Epithelial cell of esophagus (primary cell): ENCODE results near the gene P3H2.
A peak's percentile ranks its signal among the peaks of the same experiment; 100 is the strongest.

Experiments used
- DNase-seq: peaks from one replicate; pipeline ENCODE4 v3.0.0; 2010; ENCODE audit warnings: low read depth
- H3K4me3 ChIP-seq: 2 replicates; pipeline ENCODE4 v1.5.1; 2011; ENCODE audit warnings: mild to moderate bottlenecking, low read length, control low read depth
- CTCF ChIP-seq: IDR thresholded peaks from 2 replicates; pipeline ENCODE4 v1.5.1; 2011; ENCODE audit warnings: low read depth, mild to moderate bottlenecking, low read length, control low read depth, inconsistent platforms; ENCODE audit not compliant: insufficient read depth; ENCODE audit errors: missing control alignments

The P3H2 gene

DNA sequence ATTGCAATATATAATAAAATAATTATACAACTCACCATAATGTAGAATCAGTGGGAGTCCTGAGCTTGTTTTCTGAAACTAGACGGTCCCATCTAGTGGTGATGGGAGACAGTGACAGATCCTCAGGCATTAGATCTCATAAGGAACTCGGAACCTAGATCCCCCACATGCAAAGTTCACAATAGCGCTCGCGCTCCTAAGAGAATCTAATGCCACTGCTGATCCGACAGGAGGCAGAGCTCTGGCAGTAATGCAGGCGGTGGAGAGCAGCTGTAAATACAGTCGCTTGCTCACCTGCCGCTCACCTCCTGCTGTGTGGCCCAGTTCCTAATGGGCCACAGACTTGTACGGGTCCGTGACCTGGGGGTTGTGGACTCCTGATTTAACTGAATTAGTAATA lies 87.8 kb downstream of the P3H2 start:
- no peak overlapping the region for H3K4me3 ChIP-seq
- no peak for DNase-seq
- TF ChIP-seq CTCF = no peak

DNA sequence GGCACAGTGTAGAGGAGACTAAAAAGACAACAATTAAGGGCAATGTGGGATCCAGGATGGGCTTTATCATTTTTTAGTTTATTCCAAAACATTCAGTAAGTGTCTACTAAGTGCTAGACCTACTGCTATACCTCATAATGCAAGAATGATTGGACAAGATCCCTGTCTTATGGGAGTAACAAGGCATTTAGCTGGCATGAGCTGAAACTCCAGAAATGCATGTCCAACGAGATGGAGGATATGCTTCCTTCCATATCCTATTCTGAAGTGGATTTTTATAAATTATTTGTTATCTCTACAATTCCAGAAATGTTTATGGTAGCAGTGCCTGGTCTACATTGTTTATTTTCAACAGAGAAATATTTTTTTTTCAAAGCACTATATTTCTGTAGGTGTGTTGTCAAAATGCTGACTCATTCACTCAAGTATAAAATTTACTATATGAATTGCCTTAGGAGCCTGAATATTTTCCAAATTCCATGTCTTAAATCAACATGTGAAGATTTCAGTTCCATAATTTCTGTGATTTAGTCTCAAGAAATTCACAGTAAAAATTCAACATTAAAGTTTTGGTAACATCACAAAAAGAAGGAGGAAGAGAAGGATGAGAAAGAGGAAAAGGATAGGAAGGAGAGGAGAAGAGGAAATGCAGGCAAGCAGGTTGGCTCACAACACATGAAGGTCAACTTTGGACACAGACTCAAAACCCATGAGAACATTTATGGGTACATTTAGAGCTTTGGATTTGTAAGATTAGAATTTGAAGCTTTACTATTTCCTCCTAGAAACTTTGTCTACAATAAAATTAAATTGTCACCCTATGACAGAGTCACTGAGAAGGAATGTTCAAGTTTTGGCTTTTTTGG lies 88.6 kb downstream of the P3H2 start:
- no peak for DNase-seq
- no peak for TF ChIP-seq CTCF
- H3K4me3 ChIP-seq = no peak overlapping the region

DNA sequence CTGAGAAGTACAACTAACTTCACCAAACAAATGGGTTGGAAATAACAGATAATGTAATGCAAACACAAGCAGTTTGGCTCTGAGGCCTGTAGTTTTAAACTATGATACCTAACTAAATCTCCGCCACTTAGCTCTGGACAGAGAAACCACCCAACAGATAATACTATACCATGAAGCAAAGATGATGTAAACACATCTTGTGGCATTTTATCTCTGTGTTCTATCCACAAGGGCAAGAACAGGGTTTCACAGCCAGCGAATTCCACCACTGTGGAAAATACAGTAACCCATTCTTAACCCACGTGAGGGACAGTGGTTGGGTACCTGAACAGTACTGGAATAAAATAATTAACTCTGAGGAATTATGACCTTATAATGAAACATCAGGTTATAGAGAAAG lies 93.6 kb downstream of the P3H2 start:
- TF ChIP-seq CTCF = no peak

GRCh38 chr3:190026154-190026553 lies 94.5 kb downstream of the P3H2 start:
- DNase-seq = peak; percentile 49
- TF ChIP-seq CTCF = no peak
- no peak overlapping the region for H3K4me3 ChIP-seq

More for the DNA sequence above, 93.6 kb downstream of the P3H2 start:
- DNase-seq = no peak
- no peak overlapping the region for H3K4me3 ChIP-seq

DNA sequence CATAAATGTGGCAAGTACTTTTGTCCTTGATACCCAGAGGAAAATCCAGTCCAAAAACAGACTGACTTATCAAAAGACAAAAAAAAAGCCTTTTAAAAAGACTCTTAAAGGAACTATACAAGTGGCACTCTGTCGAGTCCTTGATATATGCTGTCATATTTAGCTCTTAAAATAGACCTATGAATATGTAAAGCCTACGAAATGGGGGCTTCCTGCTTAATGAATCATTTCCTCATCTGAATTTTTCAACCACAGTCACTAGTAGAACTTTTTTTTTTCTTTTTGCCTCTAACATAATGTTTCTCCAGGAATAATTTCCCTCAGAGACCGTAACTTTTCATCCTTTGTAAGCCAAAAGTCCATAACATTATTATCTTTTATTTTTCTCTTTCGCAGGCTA lies 95.8 kb downstream of the P3H2 start:
- DNase-seq = peak; percentile 45
- TF ChIP-seq CTCF = no peak

GRCh38 chr3:190019844-190020243 lies 100.9 kb downstream of the P3H2 start:
- DNase-seq = no peak
- TF ChIP-seq CTCF = peak; percentile 3
- no peak overlapping the region for H3K4me3 ChIP-seq

More for the DNA sequence above, 95.8 kb downstream of the P3H2 start:
- H3K4me3 ChIP-seq = no peak overlapping the region

DNA sequence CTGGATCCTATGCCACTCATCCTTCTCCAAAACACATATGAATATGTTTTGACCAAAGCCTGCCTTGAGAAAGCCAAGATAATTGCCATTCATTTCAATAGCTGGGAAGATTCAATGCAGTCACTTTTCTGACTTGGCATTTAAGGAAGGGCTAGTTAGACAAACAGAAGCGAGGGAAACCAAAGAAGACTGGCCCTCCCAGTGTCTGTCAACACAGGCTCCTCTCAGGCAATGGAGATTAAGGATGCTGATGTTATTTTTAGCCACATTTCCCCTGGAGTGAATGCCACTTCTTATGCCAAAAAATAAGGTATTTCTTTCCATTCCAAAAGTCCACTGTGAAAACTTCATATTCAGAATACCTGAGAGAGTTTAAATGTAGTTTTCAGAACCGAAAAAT lies 101.7 kb downstream of the P3H2 start:
- no peak for TF ChIP-seq CTCF
- DNase-seq = no peak
- H3K4me3 ChIP-seq = no peak overlapping the region
